OCI-LY7 (cell line): ENCODE results near the gene TNRC6C.

Experiments
- CTCF ChIP-seq: fragments of 200-600 bp; sonication (generic); conservative IDR thresholded peaks from 2 replicates; pipeline ENCODE4 v1.5.1; 2014; ENCODE audit warnings: mild to moderate bottlenecking, antibody characterized with exemption, low read length, moderate library complexity, mixed read lengths
- EZH2phosphoT487 ChIP-seq: fragments of 200-600 bp; sonication (generic); IDR thresholded peaks from 2 replicates; pipeline ENCODE4 v1.6.1; 2018; ENCODE audit warnings: low read depth, borderline replicate concordance, mild to moderate bottlenecking, mixed run types, antibody characterized with exemption, low read length, moderate library complexity, mixed read lengths

- TF ChIP-seq CTCF = no peak
- TF ChIP-seq EZH2phosphoT487 = no peak
Measured at GRCh38 chr17:77926981-77927380, 31.5 kb upstream of the TNRC6C start.
